ENCODE results near the gene STX19. TPM values are rescaled to one million over a fixed set of nuclear protein-coding genes. Genes with fewer than 3 reads are reported as not detected.

Gene STX19
- total RNA-seq, 5 donors from 2014 or later (not counting 1 experiment from before 2014, with no cell fraction given) = not detected

GRCh38 chr3:94015025-94015424 is 13.4 kb downstream of the STX19 start:
- no peaks in the 10 kb centered on the region for H3K9me3 Mint-ChIP-seq
- Histone ChIP-seq H3K27ac (ENCODE audit: low read length) (no peak overlapping the region), H3K36me3 (ENCODE audit: control insufficient read depth in 2 of 2, extremely low read depth in 1 of 2, insufficient read depth in 1 of 2, low read length in 1 of 2) (no peaks in the 10 kb centered on the region), H3K4me3 (ENCODE audit: control insufficient read depth in 1 of 2, extremely low read depth in 1 of 2, low read length in 1 of 2) (no peak overlapping the region), H3K27me3 (replicated peaks in 1 of 2; ENCODE audit: control insufficient read depth in 2 of 2, extremely low read depth in 1 of 2, insufficient read depth in 2 of 2, low read length in 1 of 2) (no peaks in the 10 kb centered on the region), H3K4me1 (ENCODE audit: control insufficient read depth in 1 of 2, extremely low read depth in 1 of 2, insufficient read depth in 2 of 2, low read length in 2 of 2) (peaks cover 0 to 9% of the 10 kb centered on the region in 2 experiments), H3K9me3 (no peaks in the 10 kb centered on the region)
- no CpG with 5 or more reads among the region's 1 CpG for WGBS (ENCODE audit: insufficient coverage)
- peaks cover 14 to 21% (median 20%) of the 10 kb centered on the region in 3 donors for H3K4me1 Mint-ChIP-seq
- H3K36me3 Mint-ChIP-seq = peaks cover 20% of the 10 kb centered on the region
- DNase-seq (peak in 1 of 35 experiments; percentile 6), ATAC-seq (replicated peaks in 1 of 4) (peak in 1 of 4 experiments; percentile 75)
- ChIA-PET CTCF (interaction anchor here in 1 of 2 donors (1.6 kb wide), 1 partner anchor 54 kb away, joined by 7 read pairs; no protein-coding TSS in a partner anchor), POLR2A (interaction anchor here in 1 of 2 donors (0.6 kb wide), 1 partner anchor 1011 kb away, joined by 4 read pairs; no protein-coding TSS in a partner anchor)
- no peaks in the 10 kb centered on the region for H3K27me3 Mint-ChIP-seq
- H3K4me3 Mint-ChIP-seq = no peak overlapping the region
- no peak overlapping the region for H3K27ac Mint-ChIP-seq

GRCh38 chr3:94012185-94012584 is 16.2 kb downstream of the STX19 start:
- Histone ChIP-seq H3K27me3 (replicated peaks in 1 of 2; ENCODE audit: control insufficient read depth in 2 of 2, extremely low read depth in 1 of 2, insufficient read depth in 2 of 2, low read length in 1 of 2) (no peaks in the 10 kb centered on the region), H3K27ac (ENCODE audit: low read length) (no peak overlapping the region), H3K36me3 (ENCODE audit: control insufficient read depth in 2 of 2, extremely low read depth in 1 of 2, insufficient read depth in 1 of 2, low read length in 1 of 2) (no peaks in the 10 kb centered on the region), H3K4me3 (ENCODE audit: control insufficient read depth in 1 of 2, extremely low read depth in 1 of 2, low read length in 1 of 2) (no peak overlapping the region), H3K9me3 (no peaks in the 10 kb centered on the region), H3K4me1 (ENCODE audit: control insufficient read depth in 1 of 2, extremely low read depth in 1 of 2, insufficient read depth in 2 of 2, low read length in 2 of 2) (peaks cover 0 to 9% of the 10 kb centered on the region in 2 experiments)
- POLR2A ChIA-PET = no interaction called here
- CTCF ChIA-PET = interaction anchor here in 1 of 2 donors (0.6 to 1.8 kb wide), 2 partner anchors 9 to 57 kb away, joined by 4 to 5 read pairs; no protein-coding TSS in a partner anchor
- H3K36me3 Mint-ChIP-seq = peaks cover 17% of the 10 kb centered on the region
- ATAC-seq (replicated peaks in 1 of 4) (no peak), DNase-seq (no peak)
- no CpG with 5 or more reads among the region's 1 CpG for WGBS (ENCODE audit: insufficient coverage)
- no peak overlapping the region for H3K4me3 Mint-ChIP-seq
- H3K4me1 Mint-ChIP-seq = peaks cover 14 to 21% (median 20%) of the 10 kb centered on the region in 3 donors
- H3K27me3 Mint-ChIP-seq = no peaks in the 10 kb centered on the region
- no peaks in the 10 kb centered on the region for H3K9me3 Mint-ChIP-seq
- H3K27ac Mint-ChIP-seq = no peak overlapping the region

- no peaks in the 10 kb centered on the region for H3K36me3 ChIP-seq (ENCODE audit: control insufficient read depth in 2 of 2, extremely low read depth in 1 of 2, insufficient read depth in 1 of 2, low read length in 1 of 2)
- no peak overlapping the region for H3K27ac ChIP-seq (ENCODE audit: low read length)
- WGBS (ENCODE audit: insufficient coverage) = no CpG with 5 or more reads among the region's 3 CpGs
- H3K9me3 ChIP-seq = no peaks in the 10 kb centered on the region
- ATAC-seq (replicated peaks in 1 of 4) (no peak), DNase-seq (no peak)
- Mint-ChIP-seq H3K4me1 (peaks cover 14 to 21% (median 20%) of the 10 kb centered on the region in 3 donors), H3K27ac (peak overlapping the region in 1 of 2 donors; percentile 7), H3K4me3 (no peak overlapping the region), H3K36me3 (peaks cover 23% of the 10 kb centered on the region), H3K9me3 (no peaks in the 10 kb centered on the region), H3K27me3 (no peaks in the 10 kb centered on the region)
- H3K4me1 ChIP-seq (ENCODE audit: control insufficient read depth in 1 of 2, extremely low read depth in 1 of 2, insufficient read depth in 2 of 2, low read length in 2 of 2) = peaks cover 0 to 9% of the 10 kb centered on the region in 2 experiments
- POLR2A ChIA-PET = no interaction called here
- H3K4me3 ChIP-seq (ENCODE audit: control insufficient read depth in 1 of 2, extremely low read depth in 1 of 2, low read length in 1 of 2) = no peak overlapping the region
- CTCF ChIA-PET = interaction anchor here in 1 of 2 donors (1.8 kb wide), 1 partner anchor 58 kb away, joined by 5 read pairs; no protein-coding TSS in a partner anchor
- no peaks in the 10 kb centered on the region for H3K27me3 ChIP-seq (replicated peaks in 1 of 2; ENCODE audit: control insufficient read depth in 2 of 2, extremely low read depth in 1 of 2, insufficient read depth in 2 of 2, low read length in 1 of 2)
Measured at GRCh38 chr3:94011233-94011711, 17.1 kb downstream of the STX19 start.

- peaks cover 19% of the 10 kb centered on the region for H3K36me3 Mint-ChIP-seq
- POLR2A ChIA-PET = interaction anchor here in 1 of 2 donors (0.6 kb wide), 1 partner anchor 466 kb away, joined by 4 read pairs; no protein-coding TSS in a partner anchor
- no peak for ATAC-seq (replicated peaks in 1 of 4)
Measured at GRCh38 chr3:94009608-94010007, 18.8 kb downstream of the STX19 start.

GRCh38 chr3:94008253-94008652 is 20.1 kb downstream of the STX19 start:
- Histone ChIP-seq H3K27ac (ENCODE audit: low read length) (no peak overlapping the region), H3K36me3 (ENCODE audit: control insufficient read depth in 2 of 2, extremely low read depth in 1 of 2, insufficient read depth in 1 of 2, low read length in 1 of 2) (no peaks in the 10 kb centered on the region), H3K9me3 (no peaks in the 10 kb centered on the region), H3K4me1 (ENCODE audit: control insufficient read depth in 1 of 2, extremely low read depth in 1 of 2, insufficient read depth in 2 of 2, low read length in 2 of 2) (no peaks in the 10 kb centered on the region), H3K27me3 (replicated peaks in 1 of 2; ENCODE audit: control insufficient read depth in 2 of 2, extremely low read depth in 1 of 2, insufficient read depth in 2 of 2, low read length in 1 of 2) (no peaks in the 10 kb centered on the region), H3K4me3 (ENCODE audit: control insufficient read depth in 1 of 2, extremely low read depth in 1 of 2, low read length in 1 of 2) (no peak overlapping the region)
- ChIA-PET CTCF (interaction anchor here in 1 of 2 donors (0.6 to 2.1 kb wide), 5 partner anchors 9 to 96 kb away, joined by 3 to 9 read pairs (median 3); no protein-coding TSS in a partner anchor), POLR2A (interaction anchor here in 1 of 2 donors (0.6 kb wide), 1 partner anchor 48 kb away, joined by 4 read pairs; no protein-coding TSS in a partner anchor)
- H3K4me3 Mint-ChIP-seq = no peak overlapping the region
- no peak for ATAC-seq (replicated peaks in 1 of 4)
- no CpG with 5 or more reads among the region's 2 CpGs for WGBS (ENCODE audit: insufficient coverage)
- no peaks in the 10 kb centered on the region for H3K9me3 Mint-ChIP-seq
- H3K27me3 Mint-ChIP-seq = no peaks in the 10 kb centered on the region
- H3K4me1 Mint-ChIP-seq = peaks cover 6 to 18% (median 17%) of the 10 kb centered on the region in 3 donors
- no peak for DNase-seq
- no peak overlapping the region for H3K27ac Mint-ChIP-seq
- peaks cover 17% of the 10 kb centered on the region for H3K36me3 Mint-ChIP-seq

More at GRCh38 chr3:94009608-94010007, 18.8 kb downstream of the STX19 start:
- no peaks in the 10 kb centered on the region for H3K27me3 Mint-ChIP-seq
- Histone ChIP-seq H3K9me3 (no peaks in the 10 kb centered on the region), H3K4me3 (ENCODE audit: control insufficient read depth in 1 of 2, extremely low read depth in 1 of 2, low read length in 1 of 2) (no peak overlapping the region), H3K27me3 (replicated peaks in 1 of 2; ENCODE audit: control insufficient read depth in 2 of 2, extremely low read depth in 1 of 2, insufficient read depth in 2 of 2, low read length in 1 of 2) (no peaks in the 10 kb centered on the region), H3K27ac (ENCODE audit: low read length) (no peak overlapping the region), H3K4me1 (ENCODE audit: control insufficient read depth in 1 of 2, extremely low read depth in 1 of 2, insufficient read depth in 2 of 2, low read length in 2 of 2) (peaks cover 0 to 2% of the 10 kb centered on the region in 2 experiments), H3K36me3 (ENCODE audit: control insufficient read depth in 2 of 2, extremely low read depth in 1 of 2, insufficient read depth in 1 of 2, low read length in 1 of 2) (no peaks in the 10 kb centered on the region)
- H3K4me1 Mint-ChIP-seq = peaks cover 7 to 15% (median 14%) of the 10 kb centered on the region in 3 donors
- no peak overlapping the region for H3K4me3 Mint-ChIP-seq
- no peaks in the 10 kb centered on the region for H3K9me3 Mint-ChIP-seq
- no CpG with 5 or more reads among the region's 2 CpGs for WGBS (ENCODE audit: insufficient coverage)
- CTCF ChIA-PET = interaction anchor here in 1 of 2 donors (1.3 kb wide), 1 partner anchor 60 kb away, joined by 4 read pairs; no protein-coding TSS in a partner anchor
- no peak overlapping the region for H3K27ac Mint-ChIP-seq
- no peak for DNase-seq

GRCh38 chr3:94004301-94004910 is 24.0 kb downstream of the STX19 start:
- Mint-ChIP-seq H3K36me3 (peaks cover 8% of the 10 kb centered on the region), H3K27me3 (no peaks in the 10 kb centered on the region), H3K4me3 (peak overlapping the region; percentile 18 to 72 (median 66)), H3K4me1 (peaks cover 2 to 5% (median 4%) of the 10 kb centered on the region in 3 donors), H3K27ac (peak overlapping the region; percentile 28 to 59), H3K9me3 (no peaks in the 10 kb centered on the region)
- ATAC-seq (replicated peaks in 1 of 4) (peak; percentile 73 to 86 (median 78)), DNase-seq (peak in 3 of 35 experiments; percentile 0 to 73 (median 8))
- Histone ChIP-seq H3K4me3 (ENCODE audit: control insufficient read depth in 1 of 2, extremely low read depth in 1 of 2, low read length in 1 of 2) (no peak overlapping the region), H3K27ac (ENCODE audit: low read length) (no peak overlapping the region), H3K9me3 (no peaks in the 10 kb centered on the region), H3K27me3 (replicated peaks in 1 of 2; ENCODE audit: control insufficient read depth in 2 of 2, extremely low read depth in 1 of 2, insufficient read depth in 2 of 2, low read length in 1 of 2) (no peaks in the 10 kb centered on the region), H3K36me3 (ENCODE audit: control insufficient read depth in 2 of 2, extremely low read depth in 1 of 2, insufficient read depth in 1 of 2, low read length in 1 of 2) (no peaks in the 10 kb centered on the region), H3K4me1 (ENCODE audit: control insufficient read depth in 1 of 2, extremely low read depth in 1 of 2, insufficient read depth in 2 of 2, low read length in 2 of 2) (no peaks in the 10 kb centered on the region)
- ChIA-PET POLR2A (interaction anchor here (0.6 to 0.7 kb wide), 2 partner anchors 110 to 256 kb away, joined by 4 to 6 read pairs; no protein-coding TSS in a partner anchor), CTCF (interaction anchor here (0.7 to 5.7 kb wide), 9 partner anchors 9 to 65 kb away, joined by 3 to 46 read pairs (median 4); partner anchors contain the start of gene ARL13B (in 1 of the 2))
- WGBS (ENCODE audit: insufficient coverage) = no CpG with 5 or more reads among the region's 4 CpGs
